Activated CD8-positive, alpha-beta T cell treated with anti-CD3 and anti-CD28 coated beads for 36 hours (primary cell): Measurements from ENCODE around the gene ZNF335. TPM values are rescaled to one million over a fixed set of nuclear protein-coding genes. Genes with fewer than 3 reads are reported as not detected.

Source experiments
- ATAC-seq: fragments of 200-7000 bp; cut with Tn5 transposase; one replicate; pipeline ENCODE4 v1.10.0; 2021; ENCODE audit warnings: mild to moderate bottlenecking, moderate library complexity
- CTCF ChIA-PET: fragments of 350-600 bp; sonication (Branson Sonifier 250); formaldehyde crosslinking; loops from one replicate; lab custom pipeline; 2021; ENCODE audit warnings: antibody characterized with exemption; lab: Charles Lee
- POLR2A ChIA-PET: fragments of 350-600 bp; sonication (Branson Sonifier 250); formaldehyde crosslinking; loops from one replicate; lab custom pipeline; 2021; ENCODE audit warnings: antibody characterized with exemption; lab: Charles Lee
- DNase-seq: peaks from one replicate; pipeline ENCODE4 v3.0.0-alpha.2; 2020
- H3K27ac Mint-ChIP-seq: one replicate; pipeline ENCODE4 v1.8.0; 2021; ENCODE audit warnings: mild to moderate bottlenecking, mixed read lengths
- H3K27me3 Mint-ChIP-seq: one replicate; pipeline ENCODE4 v1.8.0; 2021; ENCODE audit warnings: mixed read lengths
- H3K36me3 Mint-ChIP-seq: one replicate; pipeline ENCODE4 v1.8.0; 2021; ENCODE audit warnings: low read depth, mixed read lengths
- H3K4me1 Mint-ChIP-seq: one replicate; pipeline ENCODE4 v1.8.0; 2021; ENCODE audit warnings: low read depth, mixed read lengths
- H3K4me3 Mint-ChIP-seq: one replicate; pipeline ENCODE4 v1.8.0; 2021; ENCODE audit warnings: mild to moderate bottlenecking, moderate library complexity, mixed read lengths
- H3K9me3 Mint-ChIP-seq: one replicate; pipeline ENCODE4 v1.8.0; 2021; ENCODE audit warnings: mixed read lengths
- CTCF ChIP-seq: fragments of 200-600 bp; IDR thresholded peaks from one replicate; pipeline ENCODE4 v1.8.0; 2022; ENCODE audit warnings: antibody characterized with exemption, mild to moderate bottlenecking
- intact Hi-C: fragments of 100-400 bp; cut with micrococcal nuclease; formaldehyde crosslinking; loops from one replicate; pipeline ENCODE4 v1.10.0; 2022
- total RNA-seq, 2 experiments: library from RNA; stranded (reverse); gene quantifications; one replicate each; pipeline ENCODE4 v1.2.3, GENCODE V29; 2021

ZNF335 gene
- total RNA-seq, 2 experiments from 2014 or later = 27.0 to 28.8 TPM

- peaks cover 26% of the 10 kb centered on the region for H3K4me1 Mint-ChIP-seq
- ChIA-PET POLR2A (interaction anchor here (0.8 to 8.9 kb wide), 5 partner anchors 9 to 58 kb away, joined by 3 to 119 read pairs (median 4); partner anchors contain the start of genes ZNF335 and ZSWIM1), CTCF (interaction anchor here (0.9 to 9.3 kb wide), 6 partner anchors 10 to 139 kb away, joined by 3 to 74 read pairs (median 4); no protein-coding TSS in a partner anchor)
- no peak for TF ChIP-seq CTCF
- H3K9me3 Mint-ChIP-seq = no peaks in the 10 kb centered on the region
- H3K4me3 Mint-ChIP-seq = no peak overlapping the region
- peaks cover 29% of the 10 kb centered on the region for H3K36me3 Mint-ChIP-seq
- peak overlapping the region; percentile 60 for H3K27ac Mint-ChIP-seq
- intact Hi-C loops = loop anchor here (10.0 kb wide), 1 partner anchor 114 kb away; the partner anchor contains the start of gene TNNC2
- no peaks in the 10 kb centered on the region for H3K27me3 Mint-ChIP-seq
- ATAC-seq = no peak
- DNase-seq = peak; percentile 42
These were observed 33.1 kb downstream of the ZNF335 start for GRCh38 chr20:45938727-45939438.

GRCh38 chr20:45937765-45938164 is 34.2 kb downstream of the ZNF335 start:
- POLR2A ChIA-PET = interaction anchor here (1.0 to 8.9 kb wide), 7 partner anchors 10 to 114 kb away, joined by 3 to 119 read pairs (median 7); partner anchors contain the start of genes CTSA, NEURL2 and ZNF335
- H3K36me3 Mint-ChIP-seq = peaks cover 24% of the 10 kb centered on the region
- CTCF ChIA-PET = interaction anchor here (1.0 to 9.3 kb wide), 6 partner anchors 12 to 139 kb away, joined by 3 to 74 read pairs (median 6); no protein-coding TSS in a partner anchor

GRCh38 chr20:45935416-45936046 is 36.5 kb downstream of the ZNF335 start:
- intact Hi-C loops = loop anchor here (2.0 to 10.0 kb wide), 2 partner anchors 51 to 111 kb away; partner anchors contain the start of gene TNNC2
- no peak for TF ChIP-seq CTCF
- no peaks in the 10 kb centered on the region for H3K27me3 Mint-ChIP-seq
- H3K9me3 Mint-ChIP-seq = no peaks in the 10 kb centered on the region
- H3K36me3 Mint-ChIP-seq = peaks cover 22% of the 10 kb centered on the region
- ChIA-PET POLR2A (interaction anchor here (1.1 to 8.9 kb wide), 16 partner anchors 10 to 122 kb away, joined by 3 to 119 read pairs (median 12); partner anchors contain the start of genes CTSA, NEURL2, PLTP and UBE2C), CTCF (interaction anchor here (1.2 to 9.3 kb wide), 4 partner anchors 8 to 136 kb away, joined by 3 to 74 read pairs (median 4); no protein-coding TSS in a partner anchor)
- ATAC-seq (peak; percentile 2), DNase-seq (no peak)
- peaks cover 25% of the 10 kb centered on the region for H3K4me1 Mint-ChIP-seq
- H3K4me3 Mint-ChIP-seq = peak overlapping the region; percentile 95
- peak overlapping the region; percentile 89 for H3K27ac Mint-ChIP-seq

More at GRCh38 chr20:45937765-45938164, 34.2 kb downstream of the ZNF335 start:
- intact Hi-C loops = loop anchor here (10.0 kb wide), 1 partner anchor 113 kb away; the partner anchor contains the start of gene TNNC2
- DNase-seq (no peak), ATAC-seq (no peak)
- H3K4me1 Mint-ChIP-seq = peaks cover 25% of the 10 kb centered on the region
- no peak overlapping the region for H3K4me3 Mint-ChIP-seq
- peak overlapping the region; percentile 70 for H3K27ac Mint-ChIP-seq
- H3K9me3 Mint-ChIP-seq = no peaks in the 10 kb centered on the region
- TF ChIP-seq CTCF = no peak
- no peaks in the 10 kb centered on the region for H3K27me3 Mint-ChIP-seq

GRCh38 chr20:45934586-45935415 is 37.2 kb downstream of the ZNF335 start, which contains the start of gene PCIF1:
Gene PCIF1, plus strand, starts transcription at chr20:45934683. Its CDS starts 4,317 bp downstream, at chr20:45939000.
- CTCF ChIA-PET = interaction anchor here (1.0 to 9.3 kb wide), 10 partner anchors 9 to 136 kb away, joined by 3 to 74 read pairs (median 4); no protein-coding TSS in a partner anchor
- no peaks in the 10 kb centered on the region for H3K27me3 Mint-ChIP-seq
- no peaks in the 10 kb centered on the region for H3K9me3 Mint-ChIP-seq
- H3K4me1 Mint-ChIP-seq = peaks cover 25% of the 10 kb centered on the region
- POLR2A ChIA-PET = interaction anchor here (0.9 to 8.9 kb wide), 19 partner anchors 9 to 472 kb away, joined by 3 to 119 read pairs (median 11); partner anchors contain the start of genes CTSA, ELMO2, NEURL2 and PLTP
- ATAC-seq = peak; percentile 84
- peak within 1 kb of the TSS; percentile 96 for H3K27ac Mint-ChIP-seq
- intact Hi-C loops = loop anchor here (2.0 to 10.0 kb wide), 2 partner anchors 50 to 110 kb away; partner anchors contain the start of gene TNNC2
- DNase-seq = peak; percentile 99
- peaks cover 18% of the 10 kb centered on the region for H3K36me3 Mint-ChIP-seq
- peak within 1 kb of the TSS; percentile 95 for H3K4me3 Mint-ChIP-seq
- no peak for TF ChIP-seq CTCF
